KMS-11 (cell line): ENCODE data around the gene PRDM5.

Source experiments
- H2AFZ ChIP-seq: fragments of 200-600 bp; sonication (generic); 2 replicates; pipeline ENCODE4 v1.6.1; 2016; ENCODE audit warnings: antibody characterized with exemption, mixed run types, low read depth
- H3K27ac ChIP-seq: fragments of 200-600 bp; sonication (generic); 2 replicates; pipeline ENCODE4 v1.6.1; 2016; ENCODE audit warnings: mild to moderate bottlenecking, mixed run types
- H3K27me3 ChIP-seq: fragments of 200-600 bp; sonication (generic); 2 replicates; pipeline ENCODE4 v1.6.1; 2017; ENCODE audit warnings: mild to moderate bottlenecking, low read depth, mixed run types, moderate library complexity; ENCODE audit not compliant: insufficient read depth
- H3K36me3 ChIP-seq: fragments of 200-600 bp; sonication (generic); 2 replicates; pipeline ENCODE4 v1.6.1; 2017; ENCODE audit warnings: mild to moderate bottlenecking, mixed run types; ENCODE audit not compliant: insufficient read depth
- H3K4me1 ChIP-seq: fragments of 200-600 bp; sonication (generic); 2 replicates; pipeline ENCODE4 v1.6.1; 2016; ENCODE audit warnings: mild to moderate bottlenecking, low read depth, mixed run types; ENCODE audit not compliant: poor library complexity, severe bottlenecking
- H3K4me2 ChIP-seq: fragments of 200-600 bp; sonication (generic); 2 replicates; pipeline ENCODE4 v1.7.0; 2016; ENCODE audit warnings: mild to moderate bottlenecking, mixed run types
- H3K4me3 ChIP-seq: fragments of 200-600 bp; sonication (generic); IDR thresholded peaks from 2 replicates; pipeline ENCODE4 v1.6.1; 2017; ENCODE audit warnings: low read depth, low read length, mixed read lengths; ENCODE audit not compliant: insufficient read depth
- H3K79me2 ChIP-seq: fragments of 200-600 bp; sonication (generic); 2 replicates; pipeline ENCODE4 v1.6.1; 2016; ENCODE audit warnings: low read depth, mixed run types; ENCODE audit not compliant: insufficient read depth
- H3K9ac ChIP-seq: fragments of 200-600 bp; sonication (generic); 2 replicates; pipeline ENCODE4 v1.6.1; 2016; ENCODE audit warnings: mild to moderate bottlenecking, mixed run types
- H4K20me1 ChIP-seq: fragments of 200-600 bp; sonication (generic); 2 replicates; pipeline ENCODE4 v1.6.1; 2016; ENCODE audit warnings: mild to moderate bottlenecking, mixed run types; ENCODE audit not compliant: insufficient read depth
- TF ChIP-seq, protein P1 (sequence below): fragments of 200-600 bp; sonication (generic); conservative IDR thresholded peaks from 2 replicates; pipeline ENCODE4 v1.6.1; 2017; ENCODE audit warnings: low read depth, mild to moderate bottlenecking, antibody characterized with exemption, low read length, moderate library complexity, mixed read lengths

PRDM5 gene

DNA sequence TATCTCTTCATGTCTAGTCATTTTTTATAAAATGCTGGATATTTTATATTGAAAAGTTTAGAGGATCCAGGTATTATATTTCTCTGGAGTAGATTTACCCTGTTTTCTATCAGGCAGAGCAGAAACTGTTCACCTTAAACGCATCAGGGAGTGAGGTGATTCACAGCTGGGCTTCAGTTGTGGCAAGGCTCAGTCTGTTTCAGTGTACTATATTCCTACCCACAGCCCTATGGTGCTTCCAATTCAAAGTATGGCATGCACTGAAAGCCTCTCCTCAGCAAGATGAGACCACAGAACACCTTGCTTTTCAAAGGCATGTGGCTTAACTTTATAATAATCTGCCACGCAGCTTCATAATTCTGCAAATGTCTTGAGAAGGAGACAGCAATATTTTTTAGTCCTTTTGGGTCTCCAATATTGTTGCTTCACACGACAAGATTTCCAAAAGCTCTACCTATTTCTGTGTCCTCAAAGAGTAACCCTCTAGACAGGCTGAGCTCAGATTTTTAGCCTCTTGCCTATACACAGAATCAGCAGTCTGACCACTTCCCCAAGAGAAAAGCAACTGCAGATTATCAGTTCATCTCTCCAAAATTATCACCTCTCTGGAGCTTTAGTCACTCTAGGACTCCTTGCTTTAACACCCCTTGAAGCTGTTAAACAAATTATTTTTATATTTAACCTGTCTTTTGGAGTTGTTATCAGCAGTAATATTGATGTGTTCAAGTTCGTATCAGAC lies 24.4 kb downstream of the PRDM5 start:
- peak overlapping the region; percentile 1; the same call in 1 of the 2 replicates for H3K9ac ChIP-seq
- TF ChIP-seq, protein P1, sequence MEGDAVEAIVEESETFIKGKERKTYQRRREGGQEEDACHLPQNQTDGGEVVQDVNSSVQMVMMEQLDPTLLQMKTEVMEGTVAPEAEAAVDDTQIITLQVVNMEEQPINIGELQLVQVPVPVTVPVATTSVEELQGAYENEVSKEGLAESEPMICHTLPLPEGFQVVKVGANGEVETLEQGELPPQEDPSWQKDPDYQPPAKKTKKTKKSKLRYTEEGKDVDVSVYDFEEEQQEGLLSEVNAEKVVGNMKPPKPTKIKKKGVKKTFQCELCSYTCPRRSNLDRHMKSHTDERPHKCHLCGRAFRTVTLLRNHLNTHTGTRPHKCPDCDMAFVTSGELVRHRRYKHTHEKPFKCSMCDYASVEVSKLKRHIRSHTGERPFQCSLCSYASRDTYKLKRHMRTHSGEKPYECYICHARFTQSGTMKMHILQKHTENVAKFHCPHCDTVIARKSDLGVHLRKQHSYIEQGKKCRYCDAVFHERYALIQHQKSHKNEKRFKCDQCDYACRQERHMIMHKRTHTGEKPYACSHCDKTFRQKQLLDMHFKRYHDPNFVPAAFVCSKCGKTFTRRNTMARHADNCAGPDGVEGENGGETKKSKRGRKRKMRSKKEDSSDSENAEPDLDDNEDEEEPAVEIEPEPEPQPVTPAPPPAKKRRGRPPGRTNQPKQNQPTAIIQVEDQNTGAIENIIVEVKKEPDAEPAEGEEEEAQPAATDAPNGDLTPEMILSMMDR, result no peak
- no peaks in the 10 kb centered on the region for H4K20me1 ChIP-seq
- H3K4me3 ChIP-seq, result no peak overlapping the region
- peaks cover 56% of the 10 kb centered on the region for H3K4me1 ChIP-seq
- no peaks in the 10 kb centered on the region for H3K36me3 ChIP-seq
- H3K27ac ChIP-seq, result peak overlapping the region; percentile 67
- H2AFZ ChIP-seq, result peak overlapping the region; percentile 35; the same call in 1 of the 2 replicates
- no peaks in the 10 kb centered on the region for H3K27me3 ChIP-seq
- peak overlapping the region; percentile 62 for H3K4me2 ChIP-seq
- H3K79me2 ChIP-seq, result no peaks in the 10 kb centered on the region

- Histone ChIP-seq H3K27me3 (no peaks in the 10 kb centered on the region), H3K79me2 (no peaks in the 10 kb centered on the region), H3K27ac (no peak overlapping the region), H3K4me1 (peaks cover 49% of the 10 kb centered on the region), H3K4me2 (no peak overlapping the region), H3K4me3 (no peak overlapping the region), H2AFZ (no peak overlapping the region), H3K36me3 (no peaks in the 10 kb centered on the region), H4K20me1 (no peaks in the 10 kb centered on the region), H3K9ac (no peak overlapping the region)
- TF ChIP-seq, protein P1, result no peak
Measured at GRCh38 chr4:120895554-120895953, 27.0 kb downstream of the PRDM5 start.

DNA sequence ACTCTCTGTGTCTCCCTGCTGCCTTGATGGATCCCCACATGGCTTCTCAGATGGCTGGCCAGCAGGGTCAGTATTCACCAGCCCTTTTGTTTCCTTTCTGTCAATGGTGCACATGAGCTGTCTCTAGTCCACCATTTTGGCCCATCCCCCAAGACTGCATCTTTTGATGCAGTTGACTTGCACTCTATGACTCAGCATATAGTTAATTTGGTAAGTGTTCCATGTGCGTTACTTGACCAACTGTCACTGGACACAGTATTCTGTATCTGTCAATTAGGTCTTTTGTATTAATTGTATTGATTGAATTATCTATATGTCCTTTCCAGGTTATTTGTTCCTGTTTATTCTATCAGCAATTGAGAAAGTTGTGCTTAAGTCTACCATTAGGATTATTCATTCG lies 29.2 kb downstream of the PRDM5 start:
- no peaks in the 10 kb centered on the region for H3K79me2 ChIP-seq
- peaks cover 31% of the 10 kb centered on the region for H3K4me1 ChIP-seq
- no peak overlapping the region for H3K9ac ChIP-seq
- no peaks in the 10 kb centered on the region for H4K20me1 ChIP-seq
- H2AFZ ChIP-seq, result no peak overlapping the region
- H3K27ac ChIP-seq, result no peak overlapping the region
- H3K36me3 ChIP-seq, result no peaks in the 10 kb centered on the region
- no peaks in the 10 kb centered on the region for H3K27me3 ChIP-seq
- no peak overlapping the region for H3K4me2 ChIP-seq
- TF ChIP-seq, protein P1, result no peak
- no peak overlapping the region for H3K4me3 ChIP-seq

DNA sequence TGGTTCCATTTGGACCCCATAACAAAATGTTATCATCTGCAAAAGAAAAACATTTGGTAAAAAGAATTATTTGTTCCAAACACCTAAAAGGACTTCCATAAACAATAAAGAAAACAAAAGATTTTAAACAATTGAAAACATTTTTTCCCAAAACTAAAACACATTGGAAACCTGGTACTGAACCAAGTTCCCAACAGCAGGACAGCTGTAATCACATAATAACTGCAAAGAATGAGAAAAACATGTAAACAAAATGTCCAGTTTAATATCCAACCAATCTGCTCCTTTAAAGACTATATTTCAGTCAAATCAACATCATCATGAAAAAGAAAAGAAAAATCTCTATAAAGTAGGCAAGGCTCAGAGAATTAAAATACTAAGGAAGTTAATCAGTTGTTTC lies 36.3 kb downstream of the PRDM5 start:
- no peak overlapping the region for H3K4me2 ChIP-seq
- H2AFZ ChIP-seq, result no peak overlapping the region
- TF ChIP-seq, protein P1, result no peak
- no peaks in the 10 kb centered on the region for H3K4me1 ChIP-seq
- H3K27me3 ChIP-seq, result no peaks in the 10 kb centered on the region
- no peak overlapping the region for H3K9ac ChIP-seq
- H3K4me3 ChIP-seq, result no peak overlapping the region
- H3K79me2 ChIP-seq, result no peaks in the 10 kb centered on the region
- H3K36me3 ChIP-seq, result no peaks in the 10 kb centered on the region
- no peaks in the 10 kb centered on the region for H4K20me1 ChIP-seq
- no peak overlapping the region for H3K27ac ChIP-seq
